Endometrium (tissue), 2 donors: ENCODE measurements around the gene NINJ2.

Experiments used
- FAIRE-seq: peaks from 2 replicates; lab custom pipeline; 2012; peaks lifted over from hg19 to GRCh38; lab: Jason Lieb, UNC
- donor health status: control.
- donor health status: control.

NINJ2 gene

GRCh38 chr12:527729-528128 lies 135.5 kb downstream of the NINJ2 start:
- FAIRE-seq, result no peak

GRCh38 chr12:527241-527640 lies 136.0 kb downstream of the NINJ2 start:
- FAIRE-seq, result no peak

GRCh38 chr12:526089-526488 lies 137.2 kb downstream of the NINJ2 start:
- no peak for FAIRE-seq

- no peak for FAIRE-seq
Measured at GRCh38 chr12:524167-524951, 138.9 kb downstream of the NINJ2 start.

- FAIRE-seq, result no peak
Measured at GRCh38 chr12:522692-523378, 140.4 kb downstream of the NINJ2 start.

DNA sequence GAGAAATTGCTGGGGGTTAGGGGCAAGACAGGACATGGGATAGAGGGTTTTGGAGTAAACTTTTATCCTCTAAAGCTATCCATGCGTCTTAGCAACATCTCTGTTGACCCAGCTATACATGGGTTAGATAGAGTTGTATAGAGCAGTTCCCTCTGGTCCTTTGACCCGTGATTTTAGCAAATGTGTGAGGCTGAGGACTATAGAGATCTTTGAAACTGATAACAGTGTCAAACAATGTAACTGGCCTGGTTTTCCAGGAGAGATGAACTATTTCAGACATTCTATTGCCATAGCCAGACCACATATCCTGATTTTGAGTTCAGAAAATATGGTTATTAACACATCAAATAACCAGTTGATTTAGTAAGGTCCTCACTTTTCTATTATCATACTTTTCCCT lies 143.1 kb downstream of the NINJ2 start:
- FAIRE-seq, result no peak

DNA sequence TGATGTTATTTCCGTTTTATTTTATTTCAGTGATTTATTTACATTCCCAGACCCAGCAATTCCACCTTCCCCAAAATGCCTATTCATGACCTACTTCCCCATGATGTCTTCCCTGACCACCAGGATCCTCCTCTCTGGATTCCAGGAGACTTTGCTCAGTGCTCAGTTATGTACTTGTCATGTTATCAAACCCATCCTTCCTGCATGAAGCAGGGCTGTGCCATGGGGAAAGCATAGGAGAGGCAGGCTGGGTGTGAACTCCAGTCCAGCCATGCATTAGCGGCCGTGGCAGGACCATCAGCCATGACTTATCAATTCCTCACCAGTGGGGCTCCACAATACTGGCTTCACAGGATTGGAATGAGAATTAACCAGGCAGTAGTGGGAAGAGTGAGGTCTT lies 145.7 kb downstream of the NINJ2 start:
- no peak for FAIRE-seq
